Measurements from ENCODE around the gene FXYD6. TPM values are rescaled to one million over a fixed set of nuclear protein-coding genes. Genes with fewer than 3 reads are reported as not detected.

The FXYD6 gene
- total and polyA plus RNA-seq, 11 donors = 24.6 to 54.0 (median 39.5) TPM

DNA sequence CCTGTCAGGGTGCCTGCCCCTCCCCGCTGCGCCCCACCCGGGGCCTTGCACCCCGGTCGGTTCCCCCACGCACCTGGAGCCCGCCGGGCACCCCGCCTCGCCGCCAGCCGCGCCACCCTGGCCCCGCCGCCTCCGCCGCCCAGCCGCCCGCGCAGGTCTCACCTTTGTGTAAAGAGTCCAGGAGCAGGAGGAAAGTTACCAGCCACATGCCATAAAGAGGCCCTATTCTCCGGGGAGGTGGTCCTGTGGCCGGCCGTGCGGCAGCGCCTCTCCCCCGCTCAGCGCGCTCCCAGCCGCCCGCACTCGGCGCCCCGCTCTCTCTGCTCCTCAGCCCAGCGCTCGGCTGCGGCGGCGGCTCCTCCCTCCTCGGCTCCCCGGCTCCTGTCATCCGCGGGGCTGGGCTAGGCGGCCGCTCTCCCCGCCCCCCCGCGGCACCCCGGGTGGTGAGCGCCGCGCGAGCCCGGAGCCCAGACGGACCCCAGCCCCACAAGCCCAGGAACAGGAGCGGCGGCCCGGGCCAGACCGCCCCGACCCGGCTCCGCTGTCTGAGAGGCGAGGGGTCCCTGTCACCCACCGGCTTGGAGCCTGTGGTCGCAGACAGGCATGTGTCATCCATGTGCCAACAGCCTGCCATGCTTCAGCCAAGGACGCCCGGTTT lies 79.5 kb downstream of the FXYD6 start, which contains the start of gene DSCAML1:
TSS of gene DSCAML1 (minus strand) at position 345 of the 658 bp plus-strand sequence. CDS start at position 208, 137 bp downstream.
- ATAC-seq = peak in 3 of 4 donors; percentile 61 to 86 (median 65)
- peak in 2 of 5 donors; percentile 48 to 66 for DNase-seq
- intact Hi-C loops (cut with DNase I) = no loop called here
- Histone ChIP-seq H3K27me3 (peaks cover 19 to 58% (median 30%) of the 10 kb centered on the region in 9 donors), H3K4me3 (peak within 1 kb of the TSS; percentile 23 to 51 (median 39)), H3K9me3 (no peaks in the 10 kb centered on the region), H3K27ac (no peak within 1 kb of the TSS), H3K4me1 (peaks cover 7 to 23% (median 16%) of the 10 kb centered on the region in 12 donors), H3K36me3 (peaks cover 0 to 6% (median 0%) of the 10 kb centered on the region in 9 donors)
- 3 to 5% (median 4%) methylated on average over 11 to 66 of the region's 66 CpGs for WGBS, 4 donors
- TF ChIP-seq POLR2A (IDR thresholded peaks at IDR 0.05) = no peak
- TF ChIP-seq, protein P1, sequence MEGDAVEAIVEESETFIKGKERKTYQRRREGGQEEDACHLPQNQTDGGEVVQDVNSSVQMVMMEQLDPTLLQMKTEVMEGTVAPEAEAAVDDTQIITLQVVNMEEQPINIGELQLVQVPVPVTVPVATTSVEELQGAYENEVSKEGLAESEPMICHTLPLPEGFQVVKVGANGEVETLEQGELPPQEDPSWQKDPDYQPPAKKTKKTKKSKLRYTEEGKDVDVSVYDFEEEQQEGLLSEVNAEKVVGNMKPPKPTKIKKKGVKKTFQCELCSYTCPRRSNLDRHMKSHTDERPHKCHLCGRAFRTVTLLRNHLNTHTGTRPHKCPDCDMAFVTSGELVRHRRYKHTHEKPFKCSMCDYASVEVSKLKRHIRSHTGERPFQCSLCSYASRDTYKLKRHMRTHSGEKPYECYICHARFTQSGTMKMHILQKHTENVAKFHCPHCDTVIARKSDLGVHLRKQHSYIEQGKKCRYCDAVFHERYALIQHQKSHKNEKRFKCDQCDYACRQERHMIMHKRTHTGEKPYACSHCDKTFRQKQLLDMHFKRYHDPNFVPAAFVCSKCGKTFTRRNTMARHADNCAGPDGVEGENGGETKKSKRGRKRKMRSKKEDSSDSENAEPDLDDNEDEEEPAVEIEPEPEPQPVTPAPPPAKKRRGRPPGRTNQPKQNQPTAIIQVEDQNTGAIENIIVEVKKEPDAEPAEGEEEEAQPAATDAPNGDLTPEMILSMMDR (IDR thresholded peaks at IDR 0.05) = no peak

DNA sequence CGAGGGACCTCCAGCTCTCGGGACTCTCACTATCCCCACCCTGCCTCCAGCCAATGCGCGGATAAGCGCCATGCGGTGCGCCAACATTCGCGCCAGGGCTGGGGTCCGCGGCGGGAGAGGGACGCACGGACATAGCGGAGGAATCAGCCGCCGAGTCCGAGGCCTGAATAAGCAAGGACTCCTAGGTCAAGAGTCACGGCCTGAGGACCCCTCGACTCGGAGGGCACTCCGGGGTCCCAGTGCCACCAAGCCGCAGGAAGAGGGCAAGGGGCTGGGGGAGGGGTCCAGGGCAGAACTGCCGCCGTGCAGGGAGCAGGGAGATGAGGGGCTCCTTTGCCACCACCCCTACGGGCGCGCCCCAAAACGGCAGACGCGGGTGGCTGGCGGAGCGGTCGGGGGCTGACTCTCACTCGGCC lies 80.0 kb downstream of the FXYD6 start:
- TF ChIP-seq POLR2A (IDR thresholded peaks at IDR 0.05) = no peak
- TF ChIP-seq, protein P1 (IDR thresholded peaks at IDR 0.05) = no peak
- intact Hi-C loops (cut with DNase I) = no loop called here
- H3K4me3 ChIP-seq = peak overlapping the region; percentile 23 to 51 (median 39)

DNA sequence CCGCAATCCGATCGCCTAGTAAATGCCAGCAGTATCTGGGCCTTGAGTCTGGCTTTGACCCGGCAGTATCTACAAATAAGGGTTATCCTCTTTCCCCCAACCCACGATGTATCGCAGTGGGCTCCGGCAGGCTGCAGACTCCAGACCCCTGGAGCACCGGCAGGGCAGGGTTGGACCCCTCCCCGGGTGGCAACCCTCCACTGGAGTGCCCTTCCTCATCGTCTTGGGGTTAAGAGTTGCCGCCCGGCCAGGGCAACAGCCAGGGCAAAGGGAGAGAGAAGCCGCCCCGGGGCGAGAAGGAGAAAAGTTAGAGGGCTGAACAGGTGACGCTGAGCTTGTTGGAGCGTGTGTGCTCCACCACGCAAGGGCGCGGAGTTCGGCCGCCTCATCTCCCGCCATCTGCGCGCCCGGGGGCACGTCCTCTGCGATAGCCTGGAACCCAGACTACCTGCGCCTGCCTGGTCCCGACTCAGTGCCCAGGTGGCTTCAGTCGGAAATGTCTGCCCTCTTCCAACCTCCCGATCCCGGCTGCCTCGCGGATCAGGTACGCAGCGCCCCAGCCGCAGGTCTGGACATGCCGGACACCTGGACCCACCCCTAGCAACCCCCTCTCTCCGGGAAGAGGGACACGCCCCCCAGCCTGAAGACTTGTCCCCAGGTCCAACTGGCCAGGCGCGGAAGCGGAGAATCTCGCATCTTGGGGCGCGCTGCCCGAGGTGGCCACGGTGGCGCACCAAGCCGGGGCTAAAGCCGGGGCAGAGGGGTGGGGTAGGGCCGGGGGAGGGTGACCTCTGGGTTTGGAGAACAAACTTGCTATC lies 80.6 kb downstream of the FXYD6 start:
- peak in 1 of 4 donors; percentile 14 for ATAC-seq
- TF ChIP-seq POLR2A (IDR thresholded peaks at IDR 0.05) = no peak
- TF ChIP-seq, protein P1 (IDR thresholded peaks at IDR 0.05) = no peak
- H3K9me3 ChIP-seq = no peaks in the 10 kb centered on the region
- peaks cover 19 to 58% (median 30%) of the 10 kb centered on the region in 9 donors for H3K27me3 ChIP-seq
- no peak for DNase-seq
- H3K4me1 ChIP-seq = peaks cover 7 to 23% (median 16%) of the 10 kb centered on the region in 12 donors
- H3K4me3 ChIP-seq = peak overlapping the region in 11 of 12 donors; percentile 27 to 51 (median 41)
- intact Hi-C loops (cut with DNase I) = no loop called here
- H3K27ac ChIP-seq = no peak overlapping the region
- 8 to 14% (median 11%) methylated on average over 36 to 53 of the region's 53 CpGs for WGBS, 4 donors
- H3K36me3 ChIP-seq = no peaks in the 10 kb centered on the region

More for the DNA sequence above, 80.0 kb downstream of the FXYD6 start:
- Histone ChIP-seq H3K27ac (no peak overlapping the region), H3K4me1 (peaks cover 7 to 23% (median 16%) of the 10 kb centered on the region in 12 donors), H3K9me3 (no peaks in the 10 kb centered on the region), H3K27me3 (peaks cover 19 to 58% (median 30%) of the 10 kb centered on the region in 9 donors), H3K36me3 (peaks cover 0 to 6% (median 0%) of the 10 kb centered on the region in 9 donors)
- ATAC-seq (no peak), DNase-seq (no peak)
- WGBS, 4 donors = 0 to 3% (median 3%) methylated on average over 6 to 35 of the region's 35 CpGs
